ENCODE measurements around the gene NVL.

NVL gene

GRCh38 chr1:224359207-224359606, 29.2 kb upstream of the NVL start:
- H3K4me2 ChIP-seq (ENCODE audit: low read depth, low read length), result no peak overlapping the region
- H2AFZ ChIP-seq (ENCODE audit: low read length), result no peak overlapping the region
- H3K9me3 ChIP-seq (replicated peaks; ENCODE audit: insufficient read depth, low read length), result no peaks in the 10 kb centered on the region
- H4K20me1 ChIP-seq (ENCODE audit: insufficient read depth, low read length), result no peaks in the 10 kb centered on the region
- H3K27me3 ChIP-seq (replicated peaks; ENCODE audit: insufficient read depth, low read length), result no peaks in the 10 kb centered on the region
- no peaks in the 10 kb centered on the region for H3K9me2 ChIP-seq (replicated peaks; ENCODE audit: insufficient read depth, low read length)
- H3K36me3 ChIP-seq (replicated peaks; ENCODE audit: insufficient read depth, low read length), result no peaks in the 10 kb centered on the region
- peaks cover 65% of the 10 kb centered on the region for H3K79me2 ChIP-seq (ENCODE audit: low read length)
- H3K4me3 ChIP-seq (ENCODE audit: low read length), result no peak overlapping the region
- no peak overlapping the region for H3K27ac ChIP-seq (ENCODE audit: low read length)
- no peak overlapping the region for H3K9ac ChIP-seq (ENCODE audit: low read length)
- DNase-seq, result no peak
- peaks cover 9% of the 10 kb centered on the region for H3K4me1 ChIP-seq (ENCODE audit: low read length)
- H3F3A ChIP-seq (ENCODE audit: insufficient read depth, low read length), result 0 out of 2 replicates have a peak, but pooled peaks cover 3% of the 10 kb centered on the region
- TF ChIP-seq EZH2phosphoT487 (IDR thresholded peaks at IDR 0.05; ENCODE audit: low read length), result no peak
- TF ChIP-seq CTCF (IDR thresholded peaks at IDR 0.05; ENCODE audit: low read length), result no peak
- no peak for TF ChIP-seq EZH2 (optimal IDR thresholded peaks at IDR 0.05; ENCODE audit: low read depth, low read length)

- Histone ChIP-seq H2AFZ (ENCODE audit: low read length) (no peak overlapping the region), H3F3A (ENCODE audit: insufficient read depth, low read length) (no peaks in the 10 kb centered on the region), H3K9me2 (replicated peaks; ENCODE audit: insufficient read depth, low read length) (no peaks in the 10 kb centered on the region), H3K36me3 (replicated peaks; ENCODE audit: insufficient read depth, low read length) (no peaks in the 10 kb centered on the region), H3K79me2 (ENCODE audit: low read length) (peaks cover 55% of the 10 kb centered on the region), H3K27ac (ENCODE audit: low read length) (no peak overlapping the region), H3K27me3 (replicated peaks; ENCODE audit: insufficient read depth, low read length) (no peaks in the 10 kb centered on the region), H3K9me3 (replicated peaks; ENCODE audit: insufficient read depth, low read length) (no peaks in the 10 kb centered on the region), H3K4me2 (ENCODE audit: low read depth, low read length) (no peak overlapping the region; the same call in 1 of the 2 replicates), H4K20me1 (ENCODE audit: insufficient read depth, low read length) (no peaks in the 10 kb centered on the region), H3K9ac (ENCODE audit: low read length) (no peak overlapping the region), H3K4me1 (ENCODE audit: low read length) (peaks cover 9% of the 10 kb centered on the region), H3K4me3 (ENCODE audit: low read length) (no peak overlapping the region)
- TF ChIP-seq CTCF (IDR thresholded peaks at IDR 0.05; ENCODE audit: low read length) (no peak), EZH2phosphoT487 (IDR thresholded peaks at IDR 0.05; ENCODE audit: low read length) (no peak), EZH2 (optimal IDR thresholded peaks at IDR 0.05; ENCODE audit: low read depth, low read length) (no peak)
- no peak for DNase-seq
Observed at GRCh38 chr1:224358237-224358636, 28.3 kb upstream of the NVL start.

GRCh38 chr1:224357626-224358124, 27.7 kb upstream of the NVL start:
- peak overlapping the region; percentile 80 for H2AFZ ChIP-seq (ENCODE audit: low read length)
- no peaks in the 10 kb centered on the region for H3K27me3 ChIP-seq (replicated peaks; ENCODE audit: insufficient read depth, low read length)
- peak overlapping the region; percentile 81 for H3K4me3 ChIP-seq (ENCODE audit: low read length)
- no peak for TF ChIP-seq EZH2 (optimal IDR thresholded peaks at IDR 0.05; ENCODE audit: low read depth, low read length)
- TF ChIP-seq CTCF (IDR thresholded peaks at IDR 0.05; ENCODE audit: low read length), result no peak
- no peak for TF ChIP-seq EZH2phosphoT487 (IDR thresholded peaks at IDR 0.05; ENCODE audit: low read length)
- H3K36me3 ChIP-seq (replicated peaks; ENCODE audit: insufficient read depth, low read length), result no peaks in the 10 kb centered on the region
- H3K9me3 ChIP-seq (replicated peaks; ENCODE audit: insufficient read depth, low read length), result no peaks in the 10 kb centered on the region
- DNase-seq, result no peak
- peak overlapping the region; percentile 88 for H3K4me2 ChIP-seq (ENCODE audit: low read depth, low read length)
- no peaks in the 10 kb centered on the region for H4K20me1 ChIP-seq (ENCODE audit: insufficient read depth, low read length)
- H3K9ac ChIP-seq (ENCODE audit: low read length), result peak overlapping the region; percentile 55
- H3K9me2 ChIP-seq (replicated peaks; ENCODE audit: insufficient read depth, low read length), result no peaks in the 10 kb centered on the region
- no peak overlapping the region for H3K27ac ChIP-seq (ENCODE audit: low read length)
- no peaks in the 10 kb centered on the region for H3F3A ChIP-seq (ENCODE audit: insufficient read depth, low read length)
- H3K4me1 ChIP-seq (ENCODE audit: low read length), result peaks cover 9% of the 10 kb centered on the region
- peaks cover 50% of the 10 kb centered on the region for H3K79me2 ChIP-seq (ENCODE audit: low read length)
